Left ventricle myocardium inferior (tissue), 1 donor: ENCODE data around the gene TPM4. TPM values are rescaled to one million over a fixed set of nuclear protein-coding genes. Genes with fewer than 3 reads are reported as not detected.

Source experiments
- DNase-seq: peaks from one replicate; pipeline ENCODE4 v3.0.0-alpha.2; 2020
- H3K27ac ChIP-seq: fragments of 200-600 bp; replicated peaks from 2 replicates; pipeline ENCODE4 v1.8.0; 2021
- H3K27me3 ChIP-seq: fragments of 200-600 bp; 2 replicates; pipeline ENCODE4 v1.8.0; 2021; ENCODE audit warnings: low read depth
- H3K36me3 ChIP-seq: fragments of 200-600 bp; 2 replicates; pipeline ENCODE4 v1.8.0; 2021
- H3K4me1 ChIP-seq: fragments of 200-600 bp; 2 replicates; pipeline ENCODE4 v1.8.0; 2021
- H3K4me3 ChIP-seq: fragments of 200-600 bp; 2 replicates; pipeline ENCODE4 v1.8.0; 2021; ENCODE audit warnings: mild to moderate bottlenecking, moderate library complexity
- H3K9me3 ChIP-seq: fragments of 200-600 bp; replicated peaks from 2 replicates; pipeline ENCODE4 v1.8.0; 2021
- intact Hi-C: fragments of 100-400 bp; cut with micrococcal nuclease; formaldehyde crosslinking; loops from one replicate; pipeline ENCODE4 v1.11.0; 2022
- total RNA-seq: library from RNA; stranded (reverse); fragmentation: NEBNext Ultra II Directional; extraction: Animal tissue kit (Norgen Biotek cat#: 25700); gene quantifications from one replicate; pipeline ENCODE4 v1.2.1, GENCODE V29; 2021
- TF ChIP-seq, protein P1 (sequence below): fragments of 200-600 bp; IDR thresholded peaks from 2 replicates; pipeline ENCODE4 v1.8.0; 2021; ENCODE audit warnings: antibody characterized with exemption, mild to moderate bottlenecking, borderline replicate concordance
- donor health status: DM: no; HTN: yes; CAD: no; lungs with severe emphysema.

The TPM4 gene
- total RNA-seq, 1 donor from 2014 or later = 69.6 TPM

DNA sequence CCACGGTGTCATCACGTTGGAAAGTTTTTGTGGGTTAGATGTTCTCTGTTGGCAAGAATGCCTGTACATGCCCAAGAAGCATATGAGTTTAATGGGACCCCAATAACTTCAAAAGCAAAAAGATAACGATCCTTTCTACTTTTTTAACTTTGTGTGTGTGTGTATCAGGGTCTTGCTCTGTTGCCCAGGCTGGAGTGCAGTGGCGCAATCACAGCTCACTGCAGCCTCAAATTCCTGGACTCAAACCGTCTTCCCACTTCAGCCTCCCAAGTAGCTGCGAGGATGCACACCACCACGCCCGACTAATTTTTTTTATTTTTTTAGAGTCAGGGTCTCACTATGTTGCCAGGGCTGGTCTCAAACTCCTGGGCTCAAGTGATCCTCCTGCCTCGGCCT lies 34.3 kb upstream of the TPM4 start:
- Histone ChIP-seq H3K9me3 (no peaks in the 10 kb centered on the region), H3K36me3 (no peaks in the 10 kb centered on the region), H3K27ac (no peak overlapping the region), H3K27me3 (peaks cover 22% of the 10 kb centered on the region), H3K4me1 (peaks cover 6% of the 10 kb centered on the region), H3K4me3 (no peak overlapping the region)
- no peak for DNase-seq
- intact Hi-C loops = loop anchor here (5.0 kb wide), 1 partner anchor 140 kb away; no protein-coding TSS in a partner anchor
- TF ChIP-seq, protein P1, sequence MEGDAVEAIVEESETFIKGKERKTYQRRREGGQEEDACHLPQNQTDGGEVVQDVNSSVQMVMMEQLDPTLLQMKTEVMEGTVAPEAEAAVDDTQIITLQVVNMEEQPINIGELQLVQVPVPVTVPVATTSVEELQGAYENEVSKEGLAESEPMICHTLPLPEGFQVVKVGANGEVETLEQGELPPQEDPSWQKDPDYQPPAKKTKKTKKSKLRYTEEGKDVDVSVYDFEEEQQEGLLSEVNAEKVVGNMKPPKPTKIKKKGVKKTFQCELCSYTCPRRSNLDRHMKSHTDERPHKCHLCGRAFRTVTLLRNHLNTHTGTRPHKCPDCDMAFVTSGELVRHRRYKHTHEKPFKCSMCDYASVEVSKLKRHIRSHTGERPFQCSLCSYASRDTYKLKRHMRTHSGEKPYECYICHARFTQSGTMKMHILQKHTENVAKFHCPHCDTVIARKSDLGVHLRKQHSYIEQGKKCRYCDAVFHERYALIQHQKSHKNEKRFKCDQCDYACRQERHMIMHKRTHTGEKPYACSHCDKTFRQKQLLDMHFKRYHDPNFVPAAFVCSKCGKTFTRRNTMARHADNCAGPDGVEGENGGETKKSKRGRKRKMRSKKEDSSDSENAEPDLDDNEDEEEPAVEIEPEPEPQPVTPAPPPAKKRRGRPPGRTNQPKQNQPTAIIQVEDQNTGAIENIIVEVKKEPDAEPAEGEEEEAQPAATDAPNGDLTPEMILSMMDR = no peak

DNA sequence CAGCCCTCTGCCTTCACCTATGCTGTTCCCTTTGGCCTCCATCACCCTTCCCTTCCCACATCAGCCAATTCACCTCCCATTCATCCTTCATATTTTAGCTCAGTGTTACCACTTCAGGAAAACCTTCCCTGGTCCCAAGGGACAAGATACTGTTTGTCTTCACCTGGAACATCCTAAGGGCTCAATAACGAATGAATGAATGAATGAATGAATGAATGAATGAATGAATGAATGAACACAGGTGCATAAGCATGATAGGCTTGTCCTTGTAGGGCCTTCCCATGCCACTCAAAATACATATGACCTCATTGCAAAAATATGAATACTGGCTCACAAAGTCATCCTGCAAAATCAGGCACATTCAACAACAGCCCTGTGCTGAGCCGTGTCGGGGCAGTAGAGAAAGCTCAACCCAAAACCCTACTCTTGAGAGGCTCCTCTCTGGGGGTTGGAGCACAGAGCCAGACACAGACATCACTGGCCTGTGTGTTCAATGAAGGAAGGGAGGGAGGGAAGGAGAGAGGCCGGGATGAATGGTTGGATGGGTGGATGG lies 33.7 kb upstream of the TPM4 start:
- TF ChIP-seq, protein P1 = no peak
- Histone ChIP-seq H3K27me3 (peaks cover 15% of the 10 kb centered on the region), H3K4me3 (no peak overlapping the region), H3K9me3 (no peaks in the 10 kb centered on the region), H3K36me3 (no peaks in the 10 kb centered on the region), H3K27ac (no peak overlapping the region), H3K4me1 (peaks cover 6% of the 10 kb centered on the region)
- intact Hi-C loops = loop anchor here (5.0 kb wide), 1 partner anchor 140 kb away; no protein-coding TSS in a partner anchor
- DNase-seq = no peak

DNA sequence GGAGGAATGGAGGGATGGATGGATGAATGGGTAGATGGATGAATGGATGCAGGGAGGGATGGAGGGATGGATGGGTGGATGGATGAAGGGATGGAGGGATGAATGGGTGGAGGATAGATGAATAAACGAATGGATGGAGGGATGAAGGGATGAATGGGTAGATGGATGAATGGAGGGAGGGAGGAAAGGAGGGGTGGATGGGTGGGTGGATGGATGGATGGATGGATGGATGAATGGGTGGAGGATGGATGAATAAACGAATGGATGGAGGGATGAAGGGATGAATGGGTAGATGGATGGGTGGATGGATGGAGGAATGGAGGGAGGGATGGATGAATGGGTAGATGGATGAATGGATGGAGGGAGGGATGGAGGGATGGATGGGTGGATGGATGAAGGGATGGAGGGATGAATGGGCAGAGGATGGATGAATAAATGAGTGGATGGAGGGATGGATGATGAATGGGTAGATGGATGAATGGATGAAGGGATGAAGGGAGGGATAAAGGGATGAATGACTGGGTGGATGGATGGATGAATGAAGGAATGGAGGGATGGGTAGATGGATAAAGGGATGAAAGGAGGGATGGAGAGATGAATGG lies 33.0 kb upstream of the TPM4 start:
- Histone ChIP-seq H3K4me1 (peaks cover 6% of the 10 kb centered on the region), H3K27ac (no peak overlapping the region), H3K27me3 (peaks cover 11% of the 10 kb centered on the region), H3K9me3 (no peaks in the 10 kb centered on the region), H3K4me3 (no peak overlapping the region), H3K36me3 (no peaks in the 10 kb centered on the region)
- TF ChIP-seq, protein P1 = no peak
- no peak for DNase-seq
- intact Hi-C loops = loop anchor here (5.0 kb wide), 1 partner anchor 139 kb away; no protein-coding TSS in a partner anchor

DNA sequence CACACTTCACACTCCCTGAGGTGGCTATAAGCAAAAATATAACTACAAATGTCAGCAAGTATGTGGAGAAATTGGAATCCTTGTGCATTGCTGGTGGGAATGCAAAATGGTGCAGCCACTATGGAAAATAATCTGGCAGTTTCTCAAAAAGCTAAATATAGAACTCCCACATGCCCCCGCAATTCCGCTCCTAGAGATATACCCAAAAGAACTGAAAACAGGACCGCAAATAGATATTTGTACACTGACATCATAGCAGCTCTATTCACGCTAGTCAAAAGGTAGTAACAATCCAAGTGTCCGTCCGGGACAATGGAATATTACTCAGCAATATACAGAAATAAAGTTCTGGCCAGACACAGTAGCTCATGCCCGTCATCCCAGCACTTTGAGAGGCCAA lies 31.5 kb upstream of the TPM4 start:
- Histone ChIP-seq H3K27ac (no peak overlapping the region), H3K9me3 (no peaks in the 10 kb centered on the region), H3K36me3 (no peaks in the 10 kb centered on the region), H3K27me3 (no peaks in the 10 kb centered on the region), H3K4me1 (peaks cover 6% of the 10 kb centered on the region), H3K4me3 (no peak overlapping the region)
- intact Hi-C loops = loop anchor here (5.0 kb wide), 1 partner anchor 138 kb away; no protein-coding TSS in a partner anchor
- TF ChIP-seq, protein P1 = no peak
- no peak for DNase-seq

DNA sequence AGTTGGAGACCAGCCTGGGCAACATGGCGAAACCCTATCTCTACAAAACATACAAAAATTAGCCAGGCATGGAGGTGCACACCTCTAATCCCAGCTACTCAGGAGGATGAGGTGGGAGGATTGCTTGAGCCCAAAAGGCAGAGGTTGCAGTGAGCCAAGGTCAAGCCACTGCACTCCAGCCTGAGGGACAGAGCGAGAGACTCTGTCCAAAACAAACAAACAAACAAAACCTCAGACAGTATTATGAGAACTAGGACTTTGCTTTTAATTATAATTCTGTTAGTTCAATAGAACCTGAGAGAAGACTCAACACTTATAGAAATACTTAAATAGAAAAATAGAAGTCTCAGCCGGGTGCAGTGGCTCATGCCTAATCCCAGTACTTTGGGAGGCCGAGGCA lies 31.1 kb upstream of the TPM4 start:
- Histone ChIP-seq H3K4me1 (peaks cover 6% of the 10 kb centered on the region), H3K27ac (no peak overlapping the region), H3K4me3 (no peak overlapping the region), H3K27me3 (no peaks in the 10 kb centered on the region), H3K36me3 (no peaks in the 10 kb centered on the region), H3K9me3 (no peaks in the 10 kb centered on the region)
- intact Hi-C loops = no loop called here
- no peak for DNase-seq
- TF ChIP-seq, protein P1 = no peak
